ENCODE results near the gene RAMAC. TPM values are rescaled to one million over a fixed set of nuclear protein-coding genes. Genes with fewer than 3 reads are reported as not detected.

RAMAC gene
- total RNA-seq, 1 experiment from 2014 or later, result 18.7 TPM

Other genes with a start within 250 kb of the RAMAC start
- gene FSD2, start 180.1 kb upstream of the RAMAC start, total RNA-seq (2021), result not detected in 2 replicates
- gene WHAMM, start 176.6 kb upstream of the RAMAC start, total RNA-seq (2021), result 6.4 and 6.9 TPM in 2 replicates
- 15.1 and 21.2 TPM in 2 replicates for gene HOMER2, start 33.5 kb upstream of the RAMAC start, total RNA-seq (2021)
- gene C15orf40, start 25.4 kb downstream of the RAMAC start, total RNA-seq (2021), result 21.2 and 27.8 TPM in 2 replicates
- 24.7 and 28.2 TPM in 2 replicates for gene BTBD1, start 81.0 kb downstream of the RAMAC start, total RNA-seq (2021)
- gene TM6SF1, start 121.4 kb downstream of the RAMAC start, total RNA-seq (2021), result not detected in 2 replicates
- 10.1 TPM in 2 replicates for gene HDGFL3, start 221.6 kb downstream of the RAMAC start, total RNA-seq (2021)